Measurements from ENCODE around the gene FBXL19.

GRCh38 chr16:30958175-30959079, 35.1 kb downstream of the FBXL19 start:
- TF ChIP-seq NCOA1 (CRISPR knock-in tag; IDR thresholded peaks at IDR 0.05), result no peak
- no peak for TF ChIP-seq ZNF205 (CRISPR knock-in tag; IDR thresholded peaks at IDR 0.05)
- TF ChIP-seq RFX5 (IDR thresholded peaks at IDR 0.05; ENCODE audit: low read depth, low read length), result no peak
- TF ChIP-seq ZNF331 (CRISPR knock-in tag; IDR thresholded peaks at IDR 0.05), result no peak

Data from HepG2 (cell line).